IPS-NIHi7 (cell line): ENCODE data around the gene LRRC4.

Source experiments
- DNase-seq: peaks from one replicate; pipeline ENCODE4 v3.0.0; 2012; ENCODE audit warnings: mixed read lengths; ENCODE audit errors: extremely low spot score

Gene LRRC4

GRCh38 chr7:128030654-128031611 is at the start of gene LRRC4:
TSS of gene LRRC4 (minus strand) at chr7:128031437. CDS start at chr7:128030640, 797 bp downstream.
- peak; percentile 53 for DNase-seq

GRCh38 chr7:128080169-128080568 is 48.9 kb upstream of the LRRC4 start:
- DNase-seq, result no peak

- no peak for DNase-seq
These were observed 47.1 kb upstream of the LRRC4 start for GRCh38 chr7:128078309-128078708.

- no peak for DNase-seq
These were observed 45.6 kb upstream of the LRRC4 start for GRCh38 chr7:128076796-128077271.

GRCh38 chr7:128076196-128076795 is 45.1 kb upstream of the LRRC4 start:
- DNase-seq, result no peak

GRCh38 chr7:128075242-128076095 is 44.2 kb upstream of the LRRC4 start:
- no peak for DNase-seq

GRCh38 chr7:128074736-128075135 is 43.5 kb upstream of the LRRC4 start:
- no peak for DNase-seq

GRCh38 chr7:128074336-128074735 is 43.1 kb upstream of the LRRC4 start:
- no peak for DNase-seq

GRCh38 chr7:128073671-128074310 is 42.6 kb upstream of the LRRC4 start:
- DNase-seq, result no peak

- DNase-seq, result no peak
These were observed 40.6 kb upstream of the LRRC4 start for GRCh38 chr7:128071801-128072200.

- DNase-seq, result no peak
These were observed 40.1 kb upstream of the LRRC4 start for GRCh38 chr7:128071376-128071775.

GRCh38 chr7:128069373-128070364 is 38.4 kb upstream of the LRRC4 start:
- DNase-seq, result no peak

- no peak for DNase-seq
These were observed 37.5 kb upstream of the LRRC4 start for GRCh38 chr7:128068785-128069184.

- no peak for DNase-seq
These were observed 36.7 kb upstream of the LRRC4 start for GRCh38 chr7:128067983-128068382.

- DNase-seq, result no peak
These were observed 35.6 kb upstream of the LRRC4 start for GRCh38 chr7:128066858-128067257.

- no peak for DNase-seq
These were observed 35.2 kb upstream of the LRRC4 start for GRCh38 chr7:128066395-128066794.

GRCh38 chr7:128065872-128066271 is 34.6 kb upstream of the LRRC4 start:
- DNase-seq, result no peak

- no peak for DNase-seq
These were observed 31.9 kb upstream of the LRRC4 start for GRCh38 chr7:128063088-128063487.

- DNase-seq, result no peak
These were observed 28.8 kb upstream of the LRRC4 start for GRCh38 chr7:128060018-128060417.
